Neural progenitor cell (in vitro differentiated cells): Measurements from ENCODE around the gene IL17C. TPM values are rescaled to one million over a fixed set of nuclear protein-coding genes. Genes with fewer than 3 reads are reported as not detected.
A peak's percentile ranks its signal among the peaks of the same experiment; 100 is the strongest.

Experiments
- DNase-seq: peaks from one replicate; pipeline ENCODE4 v3.0.0-alpha.2; 2016; ENCODE audit warnings: low spot score
- H2AFZ ChIP-seq: fragments of 200-600 bp; sonication (generic); replicated peaks from 2 replicates; pipeline ENCODE4 v1.6.1; 2016; ENCODE audit warnings: antibody characterized with exemption
- H3F3A ChIP-seq: fragments of 200-600 bp; sonication (generic); 2 replicates; pipeline ENCODE4 v1.6.1; 2016; ENCODE audit warnings: antibody characterized with exemption, low read depth
- H3K27ac ChIP-seq: fragments of 200-600 bp; sonication (generic); 2 replicates; pipeline ENCODE4 v1.5.1; 2016; ENCODE audit warnings: mild to moderate bottlenecking
- H3K27me3 ChIP-seq: fragments of 200-600 bp; sonication (generic); 2 replicates; pipeline ENCODE4 v1.6.1; 2016; ENCODE audit warnings: mild to moderate bottlenecking, moderate library complexity
- H3K36me3 ChIP-seq: fragments of 200-600 bp; sonication (generic); 2 replicates; pipeline ENCODE4 v1.5.1; 2016
- H3K4me1 ChIP-seq: fragments of 200-600 bp; sonication (generic); 2 replicates; pipeline ENCODE4 v1.6.1; 2016; ENCODE audit warnings: mixed run types
- H3K4me2 ChIP-seq: fragments of 200-600 bp; sonication (generic); 2 replicates; pipeline ENCODE4 v1.6.1; 2016
- H3K4me3 ChIP-seq: fragments of 200-600 bp; sonication (generic); 2 replicates; pipeline ENCODE4 v1.5.1; 2016
- H3K79me2 ChIP-seq: fragments of 200-600 bp; sonication (generic); 2 replicates; pipeline ENCODE4 v1.6.1; 2016; ENCODE audit warnings: low read depth
- H3K9ac ChIP-seq: fragments of 200-600 bp; sonication (generic); 2 replicates; pipeline ENCODE4 v1.6.1; 2016
- H3K9me3 ChIP-seq: fragments of 200-600 bp; sonication (generic); 2 replicates; pipeline ENCODE4 v1.5.1; 2016; ENCODE audit warnings: low read depth
- H4K20me1 ChIP-seq: fragments of 200-600 bp; sonication (generic); 2 replicates; pipeline ENCODE4 v1.6.1; 2016; ENCODE audit warnings: low read depth
- H3K27ac Mint-ChIP-seq: 3 replicates; pipeline ENCODE4 v1.8.0; 2021; ENCODE audit warnings: mixed read lengths
- H3K27me3 Mint-ChIP-seq: 2 replicates; pipeline ENCODE4 v1.8.0; 2022; ENCODE audit warnings: low read depth, mild to moderate bottlenecking, inconsistent platforms, moderate library complexity, mixed read lengths; ENCODE audit not compliant: insufficient read depth
- H3K36me3 Mint-ChIP-seq: 3 replicates; pipeline ENCODE4 v1.8.0; 2021; ENCODE audit warnings: mixed read lengths
- H3K4me1 Mint-ChIP-seq: 3 replicates; pipeline ENCODE4 v1.8.0; 2021; ENCODE audit warnings: mixed read lengths
- H3K4me3 Mint-ChIP-seq: 3 replicates; pipeline ENCODE4 v1.8.0; 2021; ENCODE audit warnings: mild to moderate bottlenecking, moderate library complexity, mixed read lengths
- H3K9me3 Mint-ChIP-seq: 3 replicates; pipeline ENCODE4 v1.8.0; 2020; ENCODE audit warnings: mixed read lengths
- CTCF ChIP-seq: fragments of 200-600 bp; sonication (generic); IDR thresholded peaks from 2 replicates; pipeline ENCODE4 v1.5.1; 2017; ENCODE audit warnings: antibody characterized with exemption, mild to moderate bottlenecking
- EZH2 ChIP-seq: fragments of 200-600 bp; sonication (generic); IDR thresholded peaks from 2 replicates; pipeline ENCODE4 v1.6.1; 2017; ENCODE audit warnings: antibody characterized with exemption, mild to moderate bottlenecking, moderate library complexity
- EZH2phosphoT487 ChIP-seq: fragments of 200-600 bp; sonication (generic); IDR thresholded peaks from 2 replicates; pipeline ENCODE4 v1.6.1; 2017; ENCODE audit warnings: antibody characterized with exemption
- total RNA-seq: library from RNA; depleted of rRNA; stranded (reverse); fragments of >200 nt; gene quantifications from 2 replicates; pipeline ENCODE4 v1.2.3, GENCODE V29; 2015; ENCODE audit warnings: low replicate concordance

The IL17C gene
- total RNA-seq, 1 donor from 2014 or later = not detected

GRCh38 chr16:88678224-88678979 is 40.0 kb downstream of the IL17C start:
- peaks cover 13% of the 10 kb centered on the region for H3F3A ChIP-seq
- Mint-ChIP-seq H3K4me3 (no peak overlapping the region), H3K9me3 (no peaks in the 10 kb centered on the region), H3K36me3 (no peaks in the 10 kb centered on the region), H3K27ac (no peak overlapping the region), H3K4me1 (peaks cover 2% of the 10 kb centered on the region), H3K27me3 (peaks cover 12% of the 10 kb centered on the region)
- H3K27me3 ChIP-seq = no peaks in the 10 kb centered on the region
- H3K4me2 ChIP-seq = no peak overlapping the region
- no peaks in the 10 kb centered on the region for H4K20me1 ChIP-seq
- H3K9me3 ChIP-seq = no peaks in the 10 kb centered on the region
- no peak overlapping the region for H3K4me3 ChIP-seq
- H3K4me1 ChIP-seq = no peaks in the 10 kb centered on the region
- H3K36me3 ChIP-seq = no peaks in the 10 kb centered on the region
- DNase-seq = no peak
- no peak for TF ChIP-seq EZH2phosphoT487
- TF ChIP-seq EZH2 = no peak
- TF ChIP-seq CTCF = no peak
- no peak overlapping the region for H2AFZ ChIP-seq
- H3K27ac ChIP-seq = no peak overlapping the region
- H3K9ac ChIP-seq = no peak overlapping the region
- no peaks in the 10 kb centered on the region for H3K79me2 ChIP-seq

- Mint-ChIP-seq H3K36me3 (no peaks in the 10 kb centered on the region), H3K4me3 (no peak overlapping the region), H3K27ac (no peak overlapping the region), H3K27me3 (peaks cover 24% of the 10 kb centered on the region), H3K4me1 (peaks cover 7% of the 10 kb centered on the region), H3K9me3 (no peaks in the 10 kb centered on the region)
- peaks cover 19% of the 10 kb centered on the region for H3F3A ChIP-seq
- H4K20me1 ChIP-seq = no peaks in the 10 kb centered on the region
- no peak overlapping the region for H3K9ac ChIP-seq
- DNase-seq = no peak
- TF ChIP-seq CTCF (no peak), EZH2 (no peak), EZH2phosphoT487 (no peak)
- no peaks in the 10 kb centered on the region for H3K79me2 ChIP-seq
- H3K4me2 ChIP-seq = no peak overlapping the region
- no peak overlapping the region for H3K27ac ChIP-seq
- no peak overlapping the region for H2AFZ ChIP-seq
- no peaks in the 10 kb centered on the region for H3K36me3 ChIP-seq
- H3K27me3 ChIP-seq = peaks cover 21% of the 10 kb centered on the region
- peaks cover 5% of the 10 kb centered on the region for H3K4me1 ChIP-seq
- H3K9me3 ChIP-seq = no peaks in the 10 kb centered on the region
- no peak overlapping the region for H3K4me3 ChIP-seq
Measured at GRCh38 chr16:88680554-88681083, 42.2 kb downstream of the IL17C start.

- Histone ChIP-seq H3K4me1 (peaks cover 8% of the 10 kb centered on the region), H3K79me2 (no peaks in the 10 kb centered on the region), H3K27ac (no peak overlapping the region), H3K4me3 (no peak overlapping the region), H3F3A (peaks cover 19% of the 10 kb centered on the region), H3K9me3 (no peaks in the 10 kb centered on the region), H4K20me1 (no peaks in the 10 kb centered on the region), H3K27me3 (peaks cover 27% of the 10 kb centered on the region), H3K4me2 (no peak overlapping the region), H3K36me3 (no peaks in the 10 kb centered on the region), H2AFZ (no peak overlapping the region), H3K9ac (no peak overlapping the region)
- DNase-seq = peak; percentile 43
- Mint-ChIP-seq H3K4me3 (no peak overlapping the region), H3K9me3 (no peaks in the 10 kb centered on the region), H3K27ac (no peak overlapping the region), H3K4me1 (peaks cover 7% of the 10 kb centered on the region), H3K36me3 (no peaks in the 10 kb centered on the region), H3K27me3 (peaks cover 24% of the 10 kb centered on the region)
- TF ChIP-seq CTCF (peak; percentile 46), EZH2 (no peak)
Measured at GRCh38 chr16:88681084-88681680, 42.8 kb downstream of the IL17C start.
